GM12874 (cell line): ENCODE data around the gene USHBP1.

Source experiments
- TF ChIP-seq, protein P1 (sequence below): IDR thresholded peaks from 2 replicates; pipeline ENCODE4 v1.5.1; 2011; ENCODE audit warnings: low read depth, mild to moderate bottlenecking, control low read depth, low read length, moderate library complexity; ENCODE audit not compliant: insufficient read depth

The USHBP1 gene

DNA sequence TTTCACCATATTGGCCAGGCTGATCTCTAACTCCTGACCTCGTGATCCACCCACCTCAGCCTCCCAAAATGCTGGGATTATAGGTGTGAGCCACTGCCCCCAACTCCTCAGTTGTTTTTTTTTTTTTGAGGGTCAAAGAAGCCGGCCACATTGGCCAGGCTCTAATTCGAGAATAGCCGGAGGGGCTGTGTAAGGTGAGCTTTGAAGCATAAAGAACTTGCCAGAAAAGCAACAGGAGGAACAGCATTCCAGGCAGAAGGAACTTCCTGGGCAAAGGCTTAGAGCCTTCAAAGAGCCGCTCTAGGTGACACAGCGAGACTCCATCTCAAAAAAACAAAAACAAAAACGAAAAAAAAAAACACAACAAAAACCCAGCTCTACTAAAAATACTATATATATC, 1.5 kb upstream of the USHBP1 start:
- TF ChIP-seq, protein P1, sequence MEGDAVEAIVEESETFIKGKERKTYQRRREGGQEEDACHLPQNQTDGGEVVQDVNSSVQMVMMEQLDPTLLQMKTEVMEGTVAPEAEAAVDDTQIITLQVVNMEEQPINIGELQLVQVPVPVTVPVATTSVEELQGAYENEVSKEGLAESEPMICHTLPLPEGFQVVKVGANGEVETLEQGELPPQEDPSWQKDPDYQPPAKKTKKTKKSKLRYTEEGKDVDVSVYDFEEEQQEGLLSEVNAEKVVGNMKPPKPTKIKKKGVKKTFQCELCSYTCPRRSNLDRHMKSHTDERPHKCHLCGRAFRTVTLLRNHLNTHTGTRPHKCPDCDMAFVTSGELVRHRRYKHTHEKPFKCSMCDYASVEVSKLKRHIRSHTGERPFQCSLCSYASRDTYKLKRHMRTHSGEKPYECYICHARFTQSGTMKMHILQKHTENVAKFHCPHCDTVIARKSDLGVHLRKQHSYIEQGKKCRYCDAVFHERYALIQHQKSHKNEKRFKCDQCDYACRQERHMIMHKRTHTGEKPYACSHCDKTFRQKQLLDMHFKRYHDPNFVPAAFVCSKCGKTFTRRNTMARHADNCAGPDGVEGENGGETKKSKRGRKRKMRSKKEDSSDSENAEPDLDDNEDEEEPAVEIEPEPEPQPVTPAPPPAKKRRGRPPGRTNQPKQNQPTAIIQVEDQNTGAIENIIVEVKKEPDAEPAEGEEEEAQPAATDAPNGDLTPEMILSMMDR, result no peak

DNA sequence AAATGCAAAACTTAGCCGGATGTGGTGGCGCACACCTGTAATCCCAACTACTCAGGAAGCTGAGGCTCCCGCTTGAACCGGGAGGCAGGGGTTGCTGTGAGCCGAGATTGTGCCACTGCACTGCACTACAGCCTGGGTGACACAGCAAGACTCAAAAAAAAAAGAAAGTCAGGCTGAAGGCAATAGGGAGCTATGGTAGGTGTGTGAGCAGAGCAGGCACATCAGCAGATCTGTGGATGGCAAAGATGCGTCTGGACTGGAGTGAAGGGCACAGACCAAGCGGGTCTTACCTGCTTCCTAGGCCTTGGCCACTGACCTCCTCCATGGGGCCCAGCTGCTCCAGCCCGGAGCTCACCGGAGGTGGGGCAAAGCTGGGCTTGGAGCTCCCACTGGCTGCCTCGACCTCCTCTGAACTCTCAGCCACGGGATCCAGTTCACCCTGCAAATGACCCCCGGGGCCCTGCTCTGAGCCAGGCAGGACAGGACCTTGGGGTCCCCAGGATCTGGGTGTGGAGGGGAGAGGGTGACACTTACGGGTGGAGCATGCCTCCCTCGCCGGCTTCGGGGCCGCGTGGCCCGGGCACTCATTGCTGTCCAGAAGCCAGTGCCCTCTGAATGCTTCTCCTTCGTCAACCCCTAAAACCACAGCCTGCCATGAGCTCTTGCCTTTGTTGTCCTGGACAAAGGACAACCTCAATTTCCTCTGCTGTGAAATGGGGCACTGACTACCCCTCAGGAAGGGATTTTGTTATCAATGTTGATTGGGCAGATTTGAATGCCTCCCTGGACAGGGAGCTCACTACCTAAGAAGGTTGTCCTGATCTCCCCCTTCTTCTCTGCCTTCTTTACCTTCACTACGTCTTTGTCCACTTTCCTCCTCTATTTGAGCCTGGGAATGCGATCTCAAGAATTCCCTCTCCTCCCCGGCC, 569 bp downstream of the USHBP1 start:
- TF ChIP-seq, protein P1, result no peak

DNA sequence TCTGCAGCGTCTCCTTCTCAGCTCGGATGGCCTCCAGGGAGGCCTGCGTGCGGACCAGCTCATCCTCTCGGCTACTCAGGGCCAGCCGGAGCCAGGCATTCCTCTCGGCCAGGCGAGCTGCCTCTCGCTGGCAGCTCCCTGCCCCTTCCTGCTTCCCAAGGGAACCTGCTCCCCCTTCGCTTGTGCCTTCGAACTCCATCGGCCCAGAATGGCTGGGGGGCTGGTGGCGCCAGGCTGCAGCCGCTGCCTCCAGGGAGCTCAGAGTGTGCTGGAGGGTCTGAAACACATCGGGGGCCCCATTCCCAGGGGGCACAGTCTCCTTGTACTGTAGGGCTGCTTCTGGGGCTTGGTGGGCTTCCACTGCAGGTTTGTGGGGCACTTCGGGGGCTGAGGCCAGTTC, 2.0 kb downstream of the USHBP1 start:
- TF ChIP-seq, protein P1, result no peak

DNA sequence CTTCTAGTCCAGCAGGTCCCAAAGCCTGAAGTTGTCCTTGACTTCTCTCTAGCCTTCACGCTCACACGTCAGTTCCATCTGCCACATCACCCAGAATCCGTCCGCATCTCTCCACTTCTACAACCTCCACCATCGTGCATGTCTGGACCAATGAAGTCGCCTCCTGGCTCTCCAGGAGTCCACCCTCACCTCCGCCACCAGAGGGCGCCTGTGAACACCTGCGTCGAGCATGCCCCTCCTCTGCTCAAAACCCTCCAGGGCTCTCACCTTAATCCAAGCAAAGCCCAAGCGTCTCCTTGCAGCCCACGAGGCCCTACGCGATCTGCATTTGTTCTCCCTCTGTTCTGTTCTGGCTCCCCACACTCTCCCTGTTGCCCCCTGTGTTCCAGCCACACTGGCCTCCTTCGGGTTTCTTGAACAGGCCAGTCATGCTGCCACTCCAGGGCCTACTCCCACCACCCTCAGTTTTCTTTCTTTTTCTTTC, 3.7 kb downstream of the USHBP1 start:
- TF ChIP-seq, protein P1, result peak; percentile 98

DNA sequence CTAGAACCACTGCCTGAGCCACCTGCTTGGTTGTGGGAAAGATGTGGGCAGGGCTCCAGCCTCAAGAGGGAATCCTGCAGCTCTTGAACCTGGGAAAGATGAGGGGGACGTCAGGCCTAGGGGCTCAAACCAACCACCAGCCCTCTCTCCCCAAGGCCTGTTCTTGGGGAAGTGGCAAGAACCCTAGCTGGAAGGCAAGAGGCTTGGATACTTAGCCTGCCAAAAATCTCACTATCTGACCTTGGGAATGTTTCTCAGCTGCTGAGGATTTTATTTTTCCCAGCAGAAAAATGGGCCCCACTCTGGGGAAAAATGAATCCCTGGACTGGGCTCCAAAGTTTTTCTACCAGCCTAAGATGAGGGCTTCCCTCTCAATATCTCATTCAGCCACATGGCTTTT, 4.6 kb downstream of the USHBP1 start:
- TF ChIP-seq, protein P1, result no peak

DNA sequence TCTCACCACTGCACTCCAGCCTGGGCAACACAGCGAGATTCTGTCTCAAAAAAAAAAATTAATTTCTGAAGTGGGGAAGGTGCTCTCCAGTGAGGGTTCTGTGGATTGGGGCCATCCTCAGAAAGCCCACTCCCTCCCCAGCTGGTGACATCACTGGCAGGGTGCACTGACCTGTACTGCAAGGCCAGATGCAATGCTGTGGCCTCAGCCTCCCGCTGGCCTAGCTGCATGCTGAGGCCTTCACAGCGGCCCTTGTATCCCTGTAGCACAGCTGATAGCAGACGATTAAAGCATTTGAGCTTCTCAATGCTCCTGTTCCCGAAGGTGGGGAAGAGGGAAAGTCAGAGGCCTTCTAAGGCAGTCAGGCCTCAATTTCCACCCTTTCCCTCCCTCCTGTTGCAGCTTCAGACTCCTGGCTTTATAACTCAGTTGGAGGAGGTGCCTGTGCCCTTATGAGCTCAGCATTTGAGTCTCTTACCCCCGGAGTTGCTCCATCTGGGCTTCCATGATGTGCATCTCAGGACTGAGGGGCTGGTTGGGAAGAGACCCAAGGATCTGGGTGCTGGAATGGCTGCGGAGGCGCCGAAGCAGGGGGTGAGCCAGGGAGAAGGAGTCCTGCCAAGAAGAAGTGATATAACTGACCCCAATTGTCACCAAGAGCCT, 5.3 kb downstream of the USHBP1 start:
- TF ChIP-seq, protein P1, result no peak

DNA sequence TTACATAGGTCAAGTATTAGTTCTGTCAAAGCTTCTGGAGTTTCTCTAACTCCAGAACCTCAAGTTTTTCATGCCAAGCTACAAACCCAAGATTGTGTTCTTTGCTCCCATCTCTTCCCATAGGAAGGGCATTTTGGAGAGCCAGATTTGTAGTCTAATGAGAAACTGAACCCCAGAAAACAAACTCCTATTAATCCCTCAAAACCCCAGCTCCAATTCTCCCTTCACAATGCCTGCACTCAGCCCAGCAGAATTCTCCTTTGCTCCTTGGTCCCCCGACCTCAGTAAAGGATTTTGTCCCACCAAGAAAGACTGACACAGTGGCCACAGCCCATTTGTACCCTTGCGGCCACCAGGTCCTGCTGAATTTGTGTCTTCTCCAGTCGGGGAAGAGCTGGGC, 8.4 kb downstream of the USHBP1 start:
- TF ChIP-seq, protein P1, result no peak
